GM21360 (cell line): ENCODE data around the gene RALA.
"Not testable (repeated sequence)": the region's sequence is repeated elsewhere in the genome, so short reads cannot be mapped to it uniquely, and the experiment has no call there.

Experiments used
- ATAC-seq: cut with Tn5 transposase; IDR thresholded peaks from one replicate; pipeline ENCODE4 v1.9.1; 2021; ENCODE audit warnings: mild to moderate bottlenecking, moderate library complexity; ENCODE audit not compliant: unreplicated experiment

The RALA gene

GRCh38 chr7:39721345-39721744 is 98.0 kb downstream of the RALA start:
- no peak for ATAC-seq

GRCh38 chr7:39721919-39722597 is 98.7 kb downstream of the RALA start:
- ATAC-seq: no peak

- no peak for ATAC-seq
Observed at GRCh38 chr7:39727231-39728012, 104.0 kb downstream of the RALA start.

GRCh38 chr7:39732837-39733804 is 109.7 kb downstream of the RALA start:
- ATAC-seq: peak; percentile 91

- ATAC-seq: no peak
Observed at GRCh38 chr7:39733881-39734632, 110.7 kb downstream of the RALA start.

GRCh38 chr7:39734633-39735004 is 111.2 kb downstream of the RALA start:
- no peak for ATAC-seq

- no peak for ATAC-seq
Observed at GRCh38 chr7:39735903-39736302, 112.5 kb downstream of the RALA start.

- ATAC-seq: peak; percentile 82
Observed at GRCh38 chr7:39741942-39742623, 118.7 kb downstream of the RALA start.

GRCh38 chr7:39744620-39745019 is 121.2 kb downstream of the RALA start:
- no peak for ATAC-seq

- no peak for ATAC-seq
Observed at GRCh38 chr7:39745320-39745719, 121.9 kb downstream of the RALA start.

GRCh38 chr7:39746103-39746819 is 122.9 kb downstream of the RALA start:
- ATAC-seq: no peak

GRCh38 chr7:39749177-39749576 is 125.8 kb downstream of the RALA start:
- ATAC-seq: no peak

GRCh38 chr7:39749717-39750116 is 126.3 kb downstream of the RALA start:
- no peak for ATAC-seq

- ATAC-seq: no peak
Observed at GRCh38 chr7:39750253-39751077, 127.1 kb downstream of the RALA start.

GRCh38 chr7:39753237-39753636 is 129.9 kb downstream of the RALA start:
- ATAC-seq: not testable (repeated sequence)

GRCh38 chr7:39753823-39754325 is 130.5 kb downstream of the RALA start:
- no peak for ATAC-seq

- no peak for ATAC-seq
Observed at GRCh38 chr7:39754326-39755120, 131.2 kb downstream of the RALA start.
